ENCODE measurements around the gene EDN3.

Gene EDN3

DNA sequence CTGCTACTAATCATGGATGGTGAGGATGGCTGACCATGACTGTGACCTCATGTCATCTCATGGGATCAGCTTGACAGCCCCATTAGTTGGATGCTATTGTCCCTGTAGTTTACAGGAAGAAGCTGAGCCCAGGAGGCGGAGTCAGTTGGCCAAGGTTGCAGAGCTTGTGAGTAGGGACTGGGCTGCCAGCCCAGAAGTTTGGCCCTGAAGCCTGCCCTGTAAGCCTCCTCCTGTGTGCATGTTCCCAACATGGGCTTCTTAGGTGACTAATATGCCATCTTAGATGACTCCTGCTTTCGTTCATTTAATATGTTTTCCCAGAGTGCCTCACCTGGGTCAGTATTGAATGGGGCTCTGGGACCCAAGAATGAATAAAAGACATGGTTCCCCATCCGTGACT lies 6.9 kb downstream of the EDN3 start:
- no peak for DNase-seq (ENCODE audit: insufficient read length, low spot score)
- FAIRE-seq: no peak

DNA sequence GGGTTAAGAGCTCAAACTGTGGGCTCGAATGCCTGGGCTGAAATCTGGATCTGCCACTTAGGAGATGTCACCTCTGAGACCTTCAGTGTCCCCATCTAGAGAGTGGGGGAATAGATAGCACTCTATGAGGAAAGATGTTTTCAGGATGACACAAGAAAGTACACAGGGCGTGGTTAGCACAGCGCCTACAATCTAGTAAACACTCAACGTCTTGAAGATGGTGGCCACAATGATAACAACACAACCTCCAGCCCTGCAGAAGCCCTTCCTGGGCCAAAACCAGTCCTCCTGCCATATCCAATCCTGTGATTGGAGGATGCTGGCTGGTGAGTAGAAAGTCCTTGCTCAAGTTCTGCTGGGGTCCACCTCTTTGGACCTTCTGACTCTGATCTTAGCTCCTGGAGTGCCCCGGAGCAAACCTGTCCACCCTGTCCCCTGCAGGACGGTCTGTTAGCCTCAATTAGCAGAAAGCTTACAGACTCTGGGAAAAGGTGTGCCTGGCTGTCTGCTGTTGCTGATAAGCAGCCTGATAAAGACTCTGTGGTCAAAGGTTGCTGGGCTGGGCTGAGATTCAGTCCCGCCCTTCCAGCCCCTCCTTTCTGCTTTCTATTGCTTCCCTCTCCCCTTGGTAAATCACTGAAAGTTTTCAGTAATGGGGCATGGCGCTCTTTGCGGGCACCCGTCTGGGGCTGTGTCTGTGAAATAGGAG lies 8.2 kb downstream of the EDN3 start:
- no peak for DNase-seq (ENCODE audit: insufficient read length, low spot score)
- no peak for FAIRE-seq

DNA sequence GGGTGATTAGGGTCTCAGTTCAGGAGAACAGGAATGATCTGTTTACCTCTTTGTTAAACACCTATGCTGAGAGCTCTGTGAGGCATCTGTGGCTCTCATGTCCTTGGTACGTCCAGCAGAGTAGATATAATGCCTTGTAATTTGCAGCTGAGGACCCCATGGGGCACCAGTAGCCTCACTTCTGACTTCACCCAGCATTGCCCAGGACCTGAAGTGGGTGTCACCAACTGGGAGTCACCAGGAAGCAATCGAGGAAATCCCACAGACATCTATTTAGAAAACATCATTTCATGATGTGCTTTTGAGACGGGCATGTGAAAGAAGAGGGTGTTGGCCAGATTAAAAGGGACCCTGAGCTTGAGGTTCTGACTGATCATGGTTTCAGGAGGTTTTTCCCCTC lies 8.8 kb downstream of the EDN3 start:
- DNase-seq (ENCODE audit: insufficient read length, low spot score): no peak
- no peak for FAIRE-seq

DNA sequence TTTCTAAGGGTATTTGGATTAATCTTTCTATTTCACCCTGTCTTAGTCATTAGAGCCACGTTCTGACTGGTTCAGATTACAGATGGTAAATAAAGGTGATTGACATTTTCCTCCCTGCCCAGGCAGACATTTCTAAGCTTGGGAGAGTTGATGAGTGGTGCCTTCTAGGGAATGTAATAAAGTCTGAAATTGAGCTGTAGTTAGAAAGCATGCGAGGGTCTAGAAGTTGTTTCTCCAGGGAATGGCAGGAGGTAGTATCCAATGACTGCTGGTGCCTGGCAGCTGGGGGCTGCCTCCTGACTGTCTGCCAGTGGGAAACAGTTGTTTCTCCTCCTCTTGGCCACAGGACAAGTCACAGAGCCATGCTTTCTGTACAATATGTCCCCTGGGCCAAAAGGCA lies 14.6 kb downstream of the EDN3 start:
- FAIRE-seq (no peak), DNase-seq (ENCODE audit: insufficient read length, low spot score) (no peak)

DNA sequence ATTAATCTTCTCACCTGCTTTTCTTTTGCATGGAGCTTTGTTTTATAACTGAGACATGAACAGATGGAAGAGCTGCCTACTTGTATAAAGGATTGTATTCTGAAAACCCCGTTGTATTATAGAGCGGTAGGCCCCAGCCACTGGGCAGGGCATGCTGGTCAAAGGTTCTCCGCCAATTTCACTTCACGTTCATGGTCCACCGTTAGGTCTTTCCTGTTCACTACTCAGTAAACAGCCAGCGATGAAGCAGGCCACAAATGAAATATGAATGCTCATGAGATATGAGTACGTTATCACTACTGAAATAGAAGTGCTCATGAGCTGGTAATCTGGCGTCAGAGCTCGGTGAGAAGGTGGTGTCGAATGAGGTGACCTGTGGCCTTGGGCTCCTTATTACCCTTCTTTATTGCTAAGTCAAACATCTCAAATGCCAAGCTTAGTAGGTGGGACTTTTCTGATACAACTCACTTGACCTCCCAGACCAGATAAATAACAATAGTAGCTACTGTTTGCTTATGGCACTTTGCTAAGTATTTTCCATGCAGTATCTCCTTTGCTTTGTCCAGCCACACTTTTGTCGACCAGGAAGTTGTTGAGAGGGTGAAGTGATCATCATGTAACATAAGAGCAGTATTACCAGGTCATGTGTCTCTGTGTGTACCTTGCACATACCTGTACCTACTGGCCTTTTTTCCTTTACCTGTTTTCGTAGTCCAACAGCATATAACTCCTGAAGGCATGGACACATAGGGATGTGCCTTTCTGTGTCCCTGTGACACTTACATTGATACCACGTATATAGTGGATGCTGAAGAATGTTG lies 16.7 kb downstream of the EDN3 start:
- DNase-seq (ENCODE audit: insufficient read length, low spot score) (no peak), FAIRE-seq (no peak)

DNA sequence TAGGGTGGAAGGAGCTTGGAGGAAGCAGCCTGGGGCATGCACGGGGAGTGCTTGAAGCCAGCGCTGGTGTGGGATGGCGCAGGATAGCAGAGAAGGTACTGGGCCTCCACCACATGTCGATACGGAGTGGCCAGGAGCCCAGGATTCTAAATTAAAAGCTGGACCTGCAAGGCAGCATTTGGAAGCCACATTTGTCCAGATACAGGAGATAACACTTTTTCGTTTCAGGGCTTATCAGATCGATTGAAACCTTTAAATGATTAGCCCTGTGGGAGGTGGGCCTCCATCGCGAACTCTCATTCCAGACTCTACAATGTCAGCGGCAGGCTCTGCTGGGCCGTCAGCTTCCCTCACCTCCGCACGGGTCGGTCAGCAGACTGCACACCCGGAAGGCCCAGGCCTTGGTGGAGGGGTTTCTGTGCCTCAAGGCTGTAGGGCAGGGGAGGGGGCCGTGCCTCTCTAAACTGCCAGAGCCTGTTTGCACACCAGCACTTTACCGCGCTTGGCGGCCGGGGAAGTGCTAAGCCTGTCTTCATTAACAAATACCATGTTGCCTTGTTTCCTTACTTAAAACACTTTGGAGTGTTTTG lies 17.9 kb downstream of the EDN3 start:
- FAIRE-seq (no peak), DNase-seq (ENCODE audit: insufficient read length, low spot score) (no peak)

DNA sequence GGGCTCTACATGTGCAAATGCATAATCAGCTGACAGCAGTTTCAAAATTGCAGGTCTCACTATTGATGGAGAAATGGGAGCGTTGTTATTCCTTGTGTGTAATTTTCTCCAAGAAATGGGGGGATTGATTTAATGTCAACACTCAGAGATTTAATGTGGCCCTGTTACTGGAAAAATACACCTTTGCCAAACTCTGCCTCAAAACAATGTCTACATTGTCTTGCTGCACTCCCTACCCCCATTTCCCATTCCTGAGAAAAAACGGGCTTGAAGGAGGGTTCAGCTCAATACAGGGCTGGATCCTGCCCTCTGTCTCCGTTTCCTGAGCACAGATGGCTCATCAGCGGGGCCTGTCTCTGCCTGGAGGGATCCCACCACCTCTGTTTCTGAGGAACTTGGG lies 18.4 kb downstream of the EDN3 start:
- DNase-seq (ENCODE audit: insufficient read length, low spot score) (no peak), FAIRE-seq (no peak)

DNA sequence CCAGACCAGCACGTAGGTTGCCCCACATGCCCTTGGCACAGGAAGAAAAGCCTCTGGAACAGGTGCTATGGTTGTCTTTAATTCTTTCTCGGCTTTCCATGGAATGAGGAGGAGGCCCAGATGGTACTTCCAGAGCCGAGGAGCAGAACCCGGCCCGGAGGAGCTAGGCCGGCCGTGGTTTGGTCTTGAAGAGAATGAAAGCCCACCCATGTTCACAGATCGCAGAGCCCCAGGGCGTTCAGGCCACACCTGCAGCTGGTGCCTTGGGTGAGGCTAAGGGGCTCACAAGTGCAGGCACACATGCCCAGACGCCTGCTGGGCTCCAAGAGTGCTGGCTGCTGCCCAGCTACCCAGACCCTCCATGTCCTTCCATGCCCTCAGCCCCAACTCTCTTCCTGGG lies 20.0 kb downstream of the EDN3 start:
- DNase-seq (ENCODE audit: insufficient read length, low spot score) (no peak), FAIRE-seq (no peak)

DNA sequence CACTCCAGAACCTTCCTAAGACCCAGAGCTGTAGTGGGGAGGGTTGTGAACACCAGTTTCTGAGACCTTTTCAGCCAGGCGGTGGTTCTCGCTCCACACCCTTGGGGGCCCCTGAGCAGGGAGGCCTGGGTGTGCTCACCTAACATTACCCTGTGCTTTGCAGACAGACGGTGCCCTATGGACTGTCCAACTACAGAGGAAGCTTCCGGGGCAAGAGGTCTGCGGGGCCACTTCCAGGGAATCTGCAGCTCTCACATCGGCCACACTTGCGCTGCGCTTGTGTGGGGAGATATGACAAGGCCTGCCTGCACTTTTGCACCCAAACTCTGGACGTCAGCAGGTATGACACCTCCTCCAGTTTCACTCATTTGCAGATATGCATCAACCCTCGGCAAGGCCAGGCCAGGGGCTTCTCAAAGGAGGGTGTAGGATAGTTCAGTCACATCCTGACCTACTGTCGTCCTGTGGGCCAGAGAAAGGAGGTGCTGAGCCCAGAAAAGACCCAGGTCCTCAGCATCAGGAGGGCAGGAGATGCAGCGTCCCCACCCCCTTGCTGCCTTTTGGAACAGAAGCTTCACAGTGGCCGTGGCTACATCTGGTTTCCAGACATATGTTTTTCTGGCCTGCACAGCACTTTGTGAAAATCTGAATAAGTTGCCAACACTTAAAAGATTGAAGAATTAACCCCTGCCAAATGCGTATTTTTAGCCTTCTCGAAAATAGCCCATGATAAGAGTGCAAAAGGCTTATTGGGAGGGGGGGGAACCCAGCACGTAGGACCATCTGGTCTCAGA lies 20.6 kb downstream of the EDN3 start:
- FAIRE-seq (no peak), DNase-seq (ENCODE audit: insufficient read length, low spot score) (no peak)

DNA sequence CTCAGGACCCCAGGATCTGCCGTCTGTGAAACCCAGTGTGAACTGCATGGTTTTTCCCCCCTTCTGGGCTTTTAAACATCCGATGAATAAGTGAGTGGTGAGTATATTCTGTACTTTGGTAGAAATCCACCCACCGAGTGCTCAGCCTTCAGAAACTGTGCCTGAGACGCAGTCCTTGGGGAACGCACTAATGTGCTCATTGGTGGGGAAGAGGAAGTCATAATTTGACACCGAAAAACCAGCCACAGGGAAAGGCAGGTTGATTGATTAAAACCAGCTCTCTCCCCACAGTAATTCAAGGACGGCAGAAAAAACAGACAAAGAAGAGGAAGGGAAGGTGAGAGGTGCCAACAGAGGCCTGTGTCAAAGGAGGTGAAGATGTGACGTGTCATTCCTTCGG lies 21.7 kb downstream of the EDN3 start:
- FAIRE-seq (no peak), DNase-seq (ENCODE audit: insufficient read length, low spot score) (no peak)

DNA sequence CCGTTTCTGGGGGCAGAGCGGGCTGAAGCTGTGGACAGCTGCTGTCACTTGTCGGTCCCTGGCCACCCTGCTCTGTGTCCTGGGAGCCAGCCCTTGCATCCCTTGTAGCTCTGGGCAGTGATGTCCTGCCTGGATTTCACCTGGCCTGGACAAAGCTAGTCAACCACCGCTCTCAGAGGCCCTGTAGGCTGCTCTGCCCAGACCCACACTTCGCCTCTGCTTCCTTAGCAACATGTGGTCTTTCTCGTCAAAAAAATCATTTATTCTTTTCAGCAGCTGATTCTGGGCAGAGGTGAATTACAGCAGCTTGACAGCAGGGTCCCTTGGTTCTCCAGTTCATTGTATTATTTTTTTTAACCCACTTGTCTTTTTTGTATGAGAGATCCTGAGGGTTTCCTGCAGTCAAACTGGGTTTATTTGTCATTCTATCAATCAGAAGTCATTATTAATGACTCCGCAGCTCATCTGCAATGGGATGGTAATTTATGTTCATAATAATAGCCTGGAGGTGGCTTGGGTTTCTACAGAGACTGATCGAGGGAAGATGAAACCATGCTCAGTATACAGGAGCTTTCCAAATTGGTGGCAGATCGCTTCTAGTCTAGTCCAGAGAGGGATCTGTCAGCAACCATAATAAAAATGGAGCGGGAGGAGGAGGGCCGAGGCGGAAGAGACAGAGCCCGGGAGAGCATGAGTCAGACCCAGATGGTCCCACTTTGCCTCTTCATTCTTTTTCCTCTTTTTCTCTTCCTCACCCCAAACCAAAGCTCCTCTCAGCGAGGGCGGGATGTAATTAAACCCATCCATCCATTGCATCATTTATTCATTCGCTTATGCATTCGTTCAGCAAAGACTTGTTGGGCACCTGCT lies 22.4 kb downstream of the EDN3 start:
- FAIRE-seq: no peak

DNA sequence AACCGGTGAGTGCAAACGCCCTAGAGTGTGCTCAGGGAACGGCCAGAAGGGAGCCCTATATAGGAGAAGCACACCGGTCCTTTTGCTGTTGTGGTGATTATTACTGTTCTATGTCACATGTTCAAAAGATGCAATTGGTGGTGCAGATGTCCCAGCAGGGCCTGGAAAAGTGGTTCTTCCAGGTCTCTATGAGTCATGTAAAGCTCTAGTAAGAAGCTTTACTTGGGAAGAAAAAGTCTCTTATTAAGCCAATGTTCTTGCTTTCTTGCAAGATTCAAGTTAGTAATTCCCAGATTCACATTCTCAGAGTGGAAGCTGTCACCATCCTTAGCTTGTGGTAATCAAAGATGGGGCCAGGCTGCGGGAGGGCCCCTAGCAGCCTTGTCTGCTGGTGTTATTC lies 23.3 kb downstream of the EDN3 start:
- FAIRE-seq (no peak), DNase-seq (ENCODE audit: insufficient read length, low spot score) (no peak)

More for the DNA sequence above, 22.4 kb downstream of the EDN3 start:
- no peak for DNase-seq (ENCODE audit: insufficient read length, low spot score)

DNA sequence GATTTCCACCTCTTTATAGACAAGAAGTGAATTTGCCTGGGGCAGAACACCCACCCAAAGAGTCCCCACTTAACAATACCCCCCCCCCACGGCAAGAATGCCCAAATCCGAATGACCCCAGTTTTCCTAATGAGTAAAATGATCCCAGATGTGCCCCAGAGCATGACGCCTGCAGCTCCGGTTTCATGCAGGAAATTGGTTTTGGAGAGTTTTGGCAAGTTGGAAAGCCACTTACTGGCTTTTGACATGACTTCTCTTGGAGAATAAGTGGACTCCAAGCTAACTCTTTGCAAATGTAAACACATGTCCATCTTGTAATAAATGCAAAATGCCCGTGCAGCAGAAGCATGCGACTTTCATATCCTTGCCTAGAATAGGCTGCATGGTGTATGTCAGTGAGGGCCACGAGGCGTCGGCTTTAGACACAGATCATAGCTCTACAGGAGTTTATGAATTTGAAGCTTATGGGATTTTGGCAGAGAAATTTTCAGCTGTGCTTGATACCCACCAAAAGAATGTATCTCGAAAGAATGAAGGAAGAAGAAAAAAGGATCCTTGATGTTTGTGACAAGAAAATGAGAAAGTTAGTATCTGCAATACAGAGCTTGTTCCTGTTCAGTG lies 24.2 kb downstream of the EDN3 start:
- FAIRE-seq (no peak), DNase-seq (ENCODE audit: insufficient read length, low spot score) (no peak)

DNA sequence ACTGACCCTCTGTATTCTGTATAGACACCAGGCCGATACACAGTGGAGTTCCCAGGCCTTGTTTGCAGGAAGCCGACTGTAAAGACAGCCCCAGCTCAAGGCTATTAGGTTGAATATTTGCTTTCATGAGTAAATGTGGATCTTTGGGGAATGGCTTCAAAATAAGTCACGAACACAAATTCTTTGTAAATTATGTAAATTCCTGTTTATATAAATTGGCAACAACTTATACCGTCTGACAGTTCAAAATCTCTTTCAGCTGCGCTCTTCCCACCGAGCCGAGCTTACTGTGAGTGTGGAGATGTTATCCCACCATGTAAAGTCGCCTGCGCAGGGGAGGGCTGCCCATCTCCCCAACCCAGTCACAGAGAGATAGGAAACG lies 24.7 kb downstream of the EDN3 start:
- FAIRE-seq: no peak
- DNase-seq (ENCODE audit: insufficient read length, low spot score): no peak

DNA sequence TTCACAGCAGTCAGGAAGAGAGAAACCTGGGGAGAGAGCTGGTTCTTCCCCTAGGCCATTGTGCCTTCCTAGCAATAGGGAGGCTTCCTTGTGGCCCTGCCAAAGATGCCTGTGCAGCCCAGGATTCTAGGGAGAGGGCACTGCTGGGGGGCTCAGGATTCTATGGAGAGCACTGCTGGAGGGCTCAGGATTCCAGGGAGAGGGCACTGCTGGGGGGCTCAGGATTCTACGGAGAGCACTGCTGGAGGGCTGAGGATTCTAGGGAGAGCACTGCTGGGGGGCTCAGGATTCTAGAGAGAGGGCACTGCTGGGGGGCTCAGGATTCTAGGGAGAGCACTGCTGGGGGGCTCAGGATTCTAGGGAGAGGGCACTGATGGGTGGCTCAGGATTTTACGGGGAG lies 25.8 kb downstream of the EDN3 start:
- DNase-seq (ENCODE audit: insufficient read length, low spot score) (no peak), FAIRE-seq (no peak)

DNA sequence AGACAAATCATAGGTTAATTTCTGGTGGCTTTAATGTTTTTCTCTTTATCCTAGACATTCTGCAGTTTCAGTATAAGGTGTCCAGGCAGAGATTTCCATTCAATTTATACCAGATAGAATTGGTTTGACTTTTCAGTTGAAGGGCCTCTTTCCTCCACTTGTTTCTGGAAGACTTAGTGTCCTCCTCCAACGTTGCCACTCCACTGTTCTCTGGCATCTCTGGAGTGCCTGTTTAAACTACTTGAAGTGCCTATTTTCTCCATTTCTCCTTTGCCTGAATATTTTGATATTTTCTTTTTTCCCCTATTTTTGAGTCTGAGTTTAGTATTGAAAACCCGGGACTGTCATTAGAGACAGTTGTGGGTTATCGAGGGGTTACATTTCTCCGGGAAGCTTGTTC lies 27.7 kb downstream of the EDN3 start:
- FAIRE-seq (no peak), DNase-seq (ENCODE audit: insufficient read length, low spot score) (no peak)

DNA sequence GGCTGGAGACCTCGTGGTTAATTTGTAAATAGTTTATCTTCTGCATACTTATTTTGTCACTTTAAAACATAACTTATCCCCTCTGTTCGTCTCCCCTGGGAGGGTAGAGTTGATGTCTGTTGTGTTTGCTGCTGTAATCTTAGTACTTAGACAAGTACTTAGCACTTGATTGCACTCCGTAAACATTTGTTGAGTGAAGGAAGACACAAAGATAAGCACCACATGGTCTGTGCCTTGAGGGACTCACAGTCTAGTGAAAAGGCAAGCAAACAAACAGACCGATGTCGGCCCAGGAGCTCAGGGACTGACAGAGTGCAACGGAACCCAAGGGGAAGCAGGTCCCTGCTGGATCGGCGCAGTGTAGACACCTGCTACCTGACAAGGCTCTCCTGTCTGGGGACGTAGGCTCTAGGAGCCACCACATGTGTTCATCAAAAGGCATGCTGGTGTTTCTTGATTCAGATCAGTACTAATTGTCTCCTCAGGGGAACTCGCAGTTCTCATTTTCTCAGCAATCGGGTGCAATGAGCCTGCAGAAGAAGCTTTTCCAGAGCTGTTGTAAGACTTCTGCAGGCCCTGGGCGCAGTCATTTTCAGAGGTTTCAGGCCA lies 31.4 kb downstream of the EDN3 start:
- FAIRE-seq (no peak), DNase-seq (ENCODE audit: insufficient read length, low spot score) (no peak)

DNA sequence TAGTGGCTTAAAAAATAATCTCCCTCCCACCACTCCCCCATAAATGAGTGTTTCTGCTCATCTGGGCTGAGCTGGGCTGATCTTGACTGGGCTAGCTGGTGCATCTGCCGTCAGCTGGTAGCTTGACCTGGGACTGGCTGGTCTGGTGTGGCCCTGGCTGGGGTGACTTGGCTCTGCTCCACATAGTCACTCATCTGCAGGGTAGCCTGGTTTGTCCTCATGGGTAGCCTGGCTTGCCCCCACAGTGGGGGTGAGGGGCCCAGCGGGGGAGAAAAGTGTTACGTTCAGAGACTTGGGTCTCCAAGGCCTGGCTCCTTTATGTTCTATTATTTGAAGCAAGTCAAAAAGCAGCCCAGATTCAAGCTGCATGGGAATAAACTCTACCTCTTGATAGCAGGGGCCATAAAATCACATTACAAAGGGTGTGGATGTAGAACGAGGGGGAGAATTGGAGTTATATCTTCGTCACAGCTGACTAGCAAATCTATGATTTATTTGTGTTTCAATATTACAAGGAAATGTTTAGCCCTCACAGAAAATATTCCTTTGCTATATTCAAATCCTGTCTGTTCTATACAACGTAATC lies 32.9 kb downstream of the EDN3 start:
- DNase-seq (ENCODE audit: insufficient read length, low spot score) (no peak), FAIRE-seq (no peak)

DNA sequence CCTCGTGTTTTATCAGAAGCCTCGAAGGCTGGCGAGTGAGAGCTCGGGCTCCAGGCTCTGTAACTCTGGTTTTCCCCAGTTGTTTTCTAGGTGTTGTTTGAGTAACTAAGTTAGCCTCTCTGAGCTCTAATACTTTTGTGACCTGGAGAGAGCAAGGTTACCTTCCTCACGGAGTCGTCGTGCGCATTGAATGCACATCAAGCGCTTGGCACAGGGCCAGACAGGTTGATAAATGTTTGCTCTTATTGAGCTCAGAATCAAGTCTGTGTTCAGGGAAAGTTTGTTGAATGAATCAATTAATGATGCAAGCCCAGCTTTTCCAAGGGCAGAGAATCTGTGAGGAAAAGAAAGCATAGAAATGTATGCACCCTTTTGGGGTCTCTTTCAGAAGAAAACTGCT lies 33.5 kb downstream of the EDN3 start:
- DNase-seq (ENCODE audit: insufficient read length, low spot score) (no peak), FAIRE-seq (no peak)
